K562 (cell line): ENCODE results near the gene OR1D2. TPM values are rescaled to one million over a fixed set of nuclear protein-coding genes. Genes with fewer than 3 reads are reported as not detected.

Experiments used
- ATAC-seq: fragments of 200-7000 bp; cut with Tn5 transposase; 3 replicates; pipeline ENCODE4 v1.9.1; 2020; ENCODE audit warnings: moderate library complexity
- BruUV-seq: library from RNA; stranded (reverse); fragments of 400-500 nt; replicated peaks from 2 replicates; lab custom pipeline; 2021; lab: Mats Ljungman, UMichigan
- CTCF ChIA-PET: fragments of 300-600 bp; formaldehyde crosslinking; extraction: SDS; loops from one replicate; lab custom pipeline; 2021; ENCODE audit warnings: low intra/inter-chr PET ratio; lab: Yijun Ruan, JAX
- POLR2A ChIA-PET: fragments of 300-600, 350-650 bp; sonication (Branson Sonifier 250); formaldehyde crosslinking; extraction: SDS; loops from one replicate; lab custom pipeline; 2021; ENCODE audit warnings: antibody characterized with exemption, inconsistent platforms; lab: Yijun Ruan, JAX
- DNase-seq, 4 experiments: peaks; one replicate each; pipeline versions ENCODE4 v3.0.0 to v3.0.0-alpha.2; 2011 to 2018; ENCODE audit warnings: low spot score in 3 of 4, mixed read lengths in 3 of 4; ENCODE audit errors: extremely low read depth in 1 of 4
- FAIRE-seq: peaks from 2 replicates; lab custom pipeline; 2011; peaks lifted over from hg19 to GRCh38; lab: Jason Lieb, UNC
- H2AFZ ChIP-seq: 2 replicates; pipeline ENCODE4 v1.6.0; 2011; ENCODE audit warnings: low read depth, low read length, control low read depth, inconsistent platforms
- H3K27ac ChIP-seq: fragments of 200-600 bp; 3 replicates; pipeline ENCODE4 v1.8.0; 2011; ENCODE audit warnings: low read depth, mild to moderate bottlenecking, control low read depth, inconsistent platforms, low read length, moderate library complexity, mixed read lengths; ENCODE audit errors: extremely low read depth
- H3K27me3 ChIP-seq, 2 experiments: fragments of 300-600 bp in 1 of 2; 2 replicates in 1 of 2; 3 replicates in 1 of 2; pipeline versions ENCODE4 v1.6.0 to v1.8.0; 2011; ENCODE audit warnings: inconsistent platforms in 2 of 2, low read length in 2 of 2, mild to moderate bottlenecking in 1 of 2, mixed read lengths in 1 of 2, moderate library complexity in 1 of 2; ENCODE audit not compliant: control insufficient read depth in 2 of 2, insufficient read depth in 2 of 2
- H3K36me3 ChIP-seq: fragments of 300-600 bp; 3 replicates; pipeline ENCODE4 v1.8.0; 2011; ENCODE audit warnings: mild to moderate bottlenecking, low read length, inconsistent platforms; ENCODE audit not compliant: control insufficient read depth, insufficient read depth
- H3K4me1 ChIP-seq, 2 experiments: fragments of 200-600 bp in 1 of 2; replicated peaks in 1 of 2; 2 replicates in 1 of 2; 3 replicates in 1 of 2; pipeline versions ENCODE4 v1.5.1 to v1.8.0; 2011; ENCODE audit warnings: inconsistent platforms in 2 of 2, low read length in 2 of 2, mild to moderate bottlenecking in 1 of 2, mixed read lengths in 1 of 2, moderate library complexity in 1 of 2; ENCODE audit not compliant: control insufficient read depth in 2 of 2, insufficient read depth in 2 of 2
- H3K4me2 ChIP-seq: 2 replicates; pipeline ENCODE4 v1.6.1; 2011; ENCODE audit warnings: low read length, control low read depth, inconsistent platforms, mixed read lengths; ENCODE audit not compliant: insufficient read depth
- H3K4me3 ChIP-seq: fragments of 200-600 bp; sonication (generic), shearing (Covaris generic); 2 replicates; pipeline ENCODE4 v1.5.1; 2016; ENCODE audit warnings: control low read depth, inconsistent platforms
- H3K79me2 ChIP-seq: fragments of 200-600 bp; 3 replicates; pipeline ENCODE4 v1.8.0; 2011; ENCODE audit warnings: low read length, inconsistent platforms; ENCODE audit not compliant: control insufficient read depth, insufficient read depth
- H3K9ac ChIP-seq, 2 experiments: 2 replicates each; pipeline versions ENCODE4 v1.6.0 to v1.6.1; 2011; ENCODE audit warnings: low read depth in 2 of 2, low read length in 2 of 2, control low read depth in 1 of 2, inconsistent platforms in 1 of 2, mild to moderate bottlenecking in 1 of 2, mixed read lengths in 1 of 2; ENCODE audit not compliant: insufficient read depth in 1 of 2
- H3K9me1 ChIP-seq: one replicate; pipeline ENCODE4 v1.6.0; 2011; ENCODE audit warnings: inconsistent platforms, mild to moderate bottlenecking, low read length, moderate library complexity; ENCODE audit not compliant: control insufficient read depth, insufficient read depth
- H3K9me3 ChIP-seq: replicated peaks from 2 replicates; pipeline ENCODE4 v1.5.1; 2011; ENCODE audit warnings: low read depth, low read length, inconsistent platforms; ENCODE audit not compliant: control insufficient read depth, insufficient read depth
- H4K20me1 ChIP-seq: replicated peaks from 2 replicates; pipeline ENCODE4 v1.6.1; 2011; ENCODE audit warnings: low read length, inconsistent platforms, mixed read lengths; ENCODE audit not compliant: control insufficient read depth, insufficient read depth
- CBX3 ChIP-seq, 2 experiments: IDR thresholded peaks; 1 replicate in 1 of 2; 2 replicates in 1 of 2; pipeline ENCODE4 v1.6.1; 2012; ENCODE audit warnings: inconsistent platforms in 2 of 2, low read length in 2 of 2, borderline replicate concordance in 1 of 2, control low read depth in 1 of 2
- FIP1L1 ChIP-seq: fragments of 200-400 bp; formaldehyde crosslinking; IDR thresholded peaks from 2 replicates; pipeline ENCODE4 v1.6.1; 2018; ENCODE audit warnings: mild to moderate bottlenecking, low read depth, low read length; ENCODE audit not compliant: poor library complexity, severe bottlenecking
- MCM5 ChIP-seq: fragments of 450-650 bp; IDR thresholded peaks from 2 replicates; pipeline ENCODE4 v1.6.1; 2016; ENCODE audit warnings: low read depth
- RAD21 ChIP-seq, 2 experiments: fragments of 250-450 bp in 1 of 2; fragments of 450-650 bp in 1 of 2; sonication (Bioruptor Pico) in 1 of 2; formaldehyde crosslinking in 1 of 2; IDR thresholded peaks in 1 of 2; conservative IDR thresholded peaks in 1 of 2; 2 replicates each; pipeline versions ENCODE4 v1.4.0 to v1.8.0; 2020 to 2022; ENCODE audit warnings: mild to moderate bottlenecking in 2 of 2, moderate library complexity in 1 of 2
- ZNF316 ChIP-seq: fragments of 450-650 bp; IDR thresholded peaks from 2 replicates; pipeline ENCODE4 v1.6.1; 2016
- WGBS: fragments of 100-300 bp; shearing (Covaris generic); methylation state at CpG from one replicate; pipeline ENCODE4 v1.1.6; 2016; ENCODE audit warnings: low coverage, mixed read lengths; ENCODE audit not compliant: insufficient coverage; ENCODE audit errors: missing lambda C conversion rate; 5-methylcytosine and 5-hydroxymethylcytosine counted together
- in situ Hi-C: fragments of 300-500 bp; cut with MboI; formaldehyde crosslinking; loops from 4 replicates; pipeline ENCODE4 v1.15.0; 2018; ENCODE audit warnings: inconsistent platforms, mixed read lengths
- intact Hi-C: fragments of 100-400 bp; cut with micrococcal nuclease; formaldehyde crosslinking; loops from 2 replicates; pipeline ENCODE4 v1.14.2; 2022
- polyA plus RNA-seq, 8 experiments: library from polyadenylated mRNA; depleted of rRNA in 4 of 8; stranded (reverse) in 5 of 8; unstranded in 3 of 8; fragments of >200 nt; fragmentation: Nextera tagmentation in 2 of 8; fragmentation: Illumina TruSeq in 1 of 8; extraction: Ambion mirVana in 2 of 8; extraction: Trizol in 1 of 8; gene quantifications; 2 replicates each; pipeline versions ENCODE4 v1.2.1 to v1.2.3, GENCODE V29; 2011 to 2014; ENCODE audit warnings: inconsistent platforms in 1 of 8, missing spikeins in 1 of 8
- total RNA-seq, 7 experiments: library from RNA; depleted of rRNA in 6 of 7; stranded (reverse); fragments of >200 nt in 6 of 7; fragmentation: Illumina TruSeq in 2 of 7; extraction: Trizol in 2 of 7; gene quantifications; 2 replicates each; pipeline versions ENCODE4 v1.2.1 to v1.2.3, GENCODE V29; 2011 to 2021; ENCODE audit warnings: low replicate concordance in 1 of 7
- TF ChIP-seq, protein P1 (sequence below), 3 experiments: IDR thresholded peaks in 2 of 3; conservative IDR thresholded peaks in 1 of 3; 2 replicates each; pipeline ENCODE4 v1.5.1; 2011 to 2012; ENCODE audit warnings: low read length in 3 of 3, mild to moderate bottlenecking in 3 of 3, control low read depth in 2 of 3, improper control_type of control experiment in 1 of 3, inconsistent platforms in 1 of 3, low read depth in 1 of 3, mixed read lengths in 1 of 3, moderate library complexity in 1 of 3; ENCODE audit not compliant: insufficient read depth in 2 of 3

Gene OR1D2
- total and polyA plus RNA-seq, 9 of the 15 experiments (the other 6 are each of a cell fraction or from before 2014, with no cell fraction given): not detected

DNA sequence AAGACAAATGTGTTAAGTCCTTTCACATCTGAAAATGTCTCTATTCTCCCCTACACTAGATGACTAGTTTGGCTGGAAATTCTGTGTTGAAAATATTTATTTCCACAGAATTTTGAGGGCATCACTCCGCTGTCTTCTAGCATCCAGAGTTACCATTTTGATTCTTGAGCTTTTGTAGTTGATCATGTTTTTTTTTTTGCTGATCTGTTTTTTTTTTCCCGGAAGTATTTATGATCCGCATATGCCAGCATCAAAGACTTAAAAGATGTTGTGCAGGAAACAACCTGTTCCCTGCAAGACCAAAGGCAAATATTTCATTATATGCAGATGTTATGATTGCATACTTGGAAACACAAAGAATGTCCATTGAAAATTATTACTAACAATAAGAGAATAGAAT is 57.5 kb downstream of the OR1D2 start:
- in situ Hi-C loops: no loop called here
- ATAC-seq: no peak
- Histone ChIP-seq H3K9me1 (no peaks in the 10 kb centered on the region), H4K20me1 (no peaks in the 10 kb centered on the region), H3K4me1 (peaks cover 0 to 9% of the 10 kb centered on the region in 2 experiments; a peak in 2 of 5 replicates), H3K9ac (no peak overlapping the region), H3K4me2 (no peak overlapping the region), H2AFZ (no peak overlapping the region), H3K36me3 (no peaks in the 10 kb centered on the region), H3K9me3 (no peaks in the 10 kb centered on the region), H3K4me3 (no peak overlapping the region), H3K27me3 (0 out of 5 replicates have a peak, but pooled peaks cover 0 to 5% of the 10 kb centered on the region in 2 experiments), H3K79me2 (no peaks in the 10 kb centered on the region), H3K27ac (no peak overlapping the region)
- TF ChIP-seq ZNF316: peak; percentile 54
- no peak for TF ChIP-seq MCM5
- BruUV-seq: no TSS peak
- WGBS: 2% methylated on average over 3 of the region's 3 CpGs
- CTCF ChIA-PET: no interaction called here
- no peak for FAIRE-seq
- POLR2A ChIA-PET: no interaction called here
- intact Hi-C loops: loop anchor here (10.0 kb wide), 1 partner anchor 638 kb away; no protein-coding TSS in a partner anchor
- no peak for DNase-seq

DNA sequence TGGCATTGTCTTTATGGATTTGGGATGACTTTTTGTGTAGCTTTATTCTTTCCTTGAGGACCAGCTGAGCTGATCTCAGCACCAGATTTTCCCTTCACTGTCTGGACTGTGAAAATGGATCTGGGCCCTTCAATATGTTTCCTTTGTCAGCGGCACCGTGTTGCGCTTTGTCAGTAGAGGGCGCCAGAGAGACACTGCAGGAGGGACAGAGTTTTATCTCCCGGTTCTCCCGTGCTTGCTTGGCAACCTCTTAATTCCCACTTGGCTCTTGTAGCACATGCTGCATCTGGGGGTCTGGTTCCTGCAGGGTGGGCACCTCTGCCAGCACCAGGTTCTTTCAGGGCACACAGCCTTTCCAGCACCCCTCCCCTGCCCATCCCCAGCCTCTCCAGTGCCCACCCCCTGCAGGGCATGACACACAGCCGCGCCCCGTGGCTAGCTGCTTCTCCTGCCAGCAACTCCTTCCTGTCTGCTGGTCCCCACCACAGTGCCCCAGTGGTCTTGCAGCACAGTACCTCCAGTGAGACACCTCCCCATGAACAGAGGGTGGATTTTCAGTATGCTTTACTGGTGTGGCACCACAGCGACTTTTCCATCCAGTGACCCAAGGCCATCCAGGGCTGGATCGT is 60.4 kb downstream of the OR1D2 start:
- Histone ChIP-seq H3K9me3 (no peaks in the 10 kb centered on the region), H3K79me2 (no peaks in the 10 kb centered on the region), H3K27ac (no peak overlapping the region), H3K27me3 (no peaks in the 10 kb centered on the region; a peak in 2 of 5 replicates), H3K9ac (no peak overlapping the region), H3K36me3 (no peaks in the 10 kb centered on the region), H3K9me1 (no peaks in the 10 kb centered on the region), H2AFZ (no peak overlapping the region), H3K4me1 (peaks cover 0 to 4% of the 10 kb centered on the region in 2 experiments; a peak in 2 of 5 replicates), H3K4me3 (no peak overlapping the region), H3K4me2 (no peak overlapping the region), H4K20me1 (no peaks in the 10 kb centered on the region)
- FAIRE-seq: no peak
- TF ChIP-seq RAD21 (CRISPR knock-in tag; conservative IDR thresholded peaks at IDR 0.05 in 1 of 2, IDR thresholded peaks at IDR 0.05 in 1 of 2) (peak in 1 of 2 experiments; percentile 28; a peak in 1 of 4 replicates), FIP1L1 (no peak), CBX3 (IDR thresholded peaks at IDR 0.05; ENCODE audit: borderline replicate concordance in 1 of 2, low read length in 2 of 2) (0 out of 3 replicates have a peak, but pooled peaks of 1 of the 2 experiments have one; percentile 26)
- TF ChIP-seq, protein P1, sequence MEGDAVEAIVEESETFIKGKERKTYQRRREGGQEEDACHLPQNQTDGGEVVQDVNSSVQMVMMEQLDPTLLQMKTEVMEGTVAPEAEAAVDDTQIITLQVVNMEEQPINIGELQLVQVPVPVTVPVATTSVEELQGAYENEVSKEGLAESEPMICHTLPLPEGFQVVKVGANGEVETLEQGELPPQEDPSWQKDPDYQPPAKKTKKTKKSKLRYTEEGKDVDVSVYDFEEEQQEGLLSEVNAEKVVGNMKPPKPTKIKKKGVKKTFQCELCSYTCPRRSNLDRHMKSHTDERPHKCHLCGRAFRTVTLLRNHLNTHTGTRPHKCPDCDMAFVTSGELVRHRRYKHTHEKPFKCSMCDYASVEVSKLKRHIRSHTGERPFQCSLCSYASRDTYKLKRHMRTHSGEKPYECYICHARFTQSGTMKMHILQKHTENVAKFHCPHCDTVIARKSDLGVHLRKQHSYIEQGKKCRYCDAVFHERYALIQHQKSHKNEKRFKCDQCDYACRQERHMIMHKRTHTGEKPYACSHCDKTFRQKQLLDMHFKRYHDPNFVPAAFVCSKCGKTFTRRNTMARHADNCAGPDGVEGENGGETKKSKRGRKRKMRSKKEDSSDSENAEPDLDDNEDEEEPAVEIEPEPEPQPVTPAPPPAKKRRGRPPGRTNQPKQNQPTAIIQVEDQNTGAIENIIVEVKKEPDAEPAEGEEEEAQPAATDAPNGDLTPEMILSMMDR (IDR thresholded peaks at IDR 0.05 in 2 of 3, conservative IDR thresholded peaks at IDR 0.05 in 1 of 3; ENCODE audit: insufficient read depth in 2 of 3, low read depth in 1 of 3, low read length in 3 of 3): peak; percentile 40 to 58 (median 45); a peak in 5 of 6 replicates
- CTCF ChIA-PET: no interaction called here
- POLR2A ChIA-PET: no interaction called here
- intact Hi-C loops (loop anchor here (10.0 kb wide), 1 partner anchor 641 kb away; no protein-coding TSS in a partner anchor), in situ Hi-C loops (no loop called here)
- BruUV-seq: no TSS peak
- peak; percentile 13 to 34 (median 18) for DNase-seq
- ATAC-seq: no peak
- WGBS: 2% methylated on average over 9 of the region's 11 CpGs
